HTERT RPE-1 (cell line): ENCODE results near the gene ISG15.

Source experiments
- in situ Hi-C: fragments of 300-500 bp; cut with MboI; formaldehyde crosslinking; loops from 4 replicates; pipeline ENCODE4 v1.14.3; 2020; ENCODE audit warnings: low sequenced_read_pairs

The ISG15 gene

GRCh38 chr1:1058921-1059493 lies 45.7 kb downstream of the ISG15 start:
- in situ Hi-C loops = no loop called here

DNA sequence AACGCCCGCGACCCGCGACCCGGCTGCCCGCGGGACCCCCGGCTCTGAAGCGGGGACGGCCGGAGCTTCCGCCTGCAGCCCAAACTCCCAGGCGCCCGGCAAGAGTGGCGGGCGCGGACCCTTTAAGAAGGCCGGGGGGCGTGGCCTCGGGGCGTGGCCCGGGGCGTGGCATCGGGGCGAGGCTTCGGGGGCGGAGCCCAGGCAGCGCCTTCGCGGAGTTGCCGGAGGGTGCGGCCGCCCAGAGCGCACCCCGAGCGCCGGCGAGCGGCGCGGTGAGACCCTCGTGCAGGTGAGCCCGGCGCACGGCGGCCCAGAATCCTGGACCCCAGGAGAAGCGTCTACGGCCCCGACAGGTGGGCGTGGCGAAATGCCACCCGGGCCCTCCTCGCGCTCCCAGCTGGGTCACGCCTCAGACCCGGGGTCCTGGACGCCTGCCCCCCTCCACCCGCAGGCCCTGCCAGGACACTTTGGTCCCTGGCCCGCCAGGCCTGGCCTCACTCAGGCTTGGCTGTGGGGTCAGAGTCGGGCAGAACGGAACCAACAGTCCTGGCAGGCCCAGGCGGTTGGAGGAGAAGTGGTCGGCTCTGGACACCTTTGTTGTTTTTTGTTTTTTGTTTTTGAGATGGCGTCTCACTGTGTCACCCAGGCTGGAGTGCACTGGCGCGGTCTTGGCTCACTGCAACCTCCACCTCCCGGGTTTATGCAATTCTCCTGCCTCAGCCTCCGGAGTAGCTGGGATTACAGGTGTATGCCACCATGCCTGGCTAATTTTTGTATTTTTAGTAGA lies 46.4 kb downstream of the ISG15 start:
- in situ Hi-C loops = no loop called here

- in situ Hi-C loops = no loop called here
Measured at GRCh38 chr1:1060281-1061000, 47.1 kb downstream of the ISG15 start.

DNA sequence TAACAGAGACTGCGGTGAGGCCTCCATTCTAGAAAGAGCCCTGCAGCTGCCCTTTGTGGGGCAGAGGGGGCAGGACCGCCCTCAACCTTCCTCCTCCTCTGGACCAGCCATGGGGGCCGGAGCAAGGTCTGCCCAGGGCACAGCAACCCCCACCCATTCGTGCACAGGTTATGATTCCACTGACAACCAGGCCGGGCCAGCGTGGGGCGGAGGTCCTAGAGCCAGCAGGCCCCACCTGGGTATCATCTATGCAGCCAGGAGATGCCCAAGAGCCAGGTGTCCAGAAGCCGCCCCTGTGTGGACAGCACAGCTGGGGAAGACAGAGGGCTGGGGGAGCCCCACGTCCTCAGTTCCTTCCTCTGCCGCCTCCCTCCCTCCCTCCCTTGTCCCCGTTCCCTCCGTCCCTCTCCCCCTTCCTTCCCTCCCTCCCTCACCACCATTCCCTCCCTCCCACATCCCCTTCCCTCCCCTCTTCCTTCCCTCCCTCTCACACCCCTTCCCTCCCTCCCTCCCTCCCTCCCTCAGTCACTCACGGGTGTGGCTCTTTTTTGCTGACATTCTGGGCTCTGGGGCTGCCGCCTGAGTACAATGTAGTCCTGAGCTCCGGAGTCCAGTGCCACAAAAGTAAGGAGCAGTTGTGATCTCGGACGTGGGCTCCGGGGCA lies 48.5 kb downstream of the ISG15 start:
- in situ Hi-C loops = no loop called here

GRCh38 chr1:1062348-1063163 lies 49.3 kb downstream of the ISG15 start:
- in situ Hi-C loops = no loop called here

DNA sequence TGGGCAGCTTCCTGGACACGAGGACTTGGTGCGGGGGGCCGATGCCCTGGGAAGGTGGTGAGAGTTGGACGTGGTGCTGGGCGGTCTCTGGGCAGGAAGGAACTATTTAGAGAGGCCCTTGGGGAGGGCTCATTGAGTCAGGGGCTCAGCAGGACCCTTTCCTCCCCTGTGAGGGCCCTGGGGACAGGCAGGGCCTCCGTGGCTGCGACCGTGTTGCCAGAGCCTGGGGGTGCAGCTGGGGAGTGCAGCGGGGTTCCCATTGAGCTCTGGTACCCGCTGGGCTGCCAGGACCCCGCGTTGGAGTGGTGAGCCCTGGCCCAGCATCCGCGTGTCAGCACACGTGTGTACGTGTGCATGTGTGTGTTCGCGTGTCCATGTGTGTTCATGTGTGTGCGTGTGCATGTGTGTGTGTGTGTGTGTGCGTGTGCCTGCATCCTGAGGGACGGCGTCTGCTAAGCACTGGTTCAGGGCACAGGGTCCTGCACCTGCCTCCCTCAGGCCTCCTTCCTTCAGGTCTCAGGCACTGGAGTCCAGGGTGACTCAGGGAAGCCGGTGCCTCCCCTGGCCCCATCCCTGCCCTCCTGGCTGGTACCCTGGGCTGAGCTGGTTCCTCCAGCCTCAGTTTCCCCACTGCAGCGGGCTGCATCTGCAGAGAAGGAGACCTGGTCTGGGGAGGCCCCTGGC lies 50.1 kb downstream of the ISG15 start:
- in situ Hi-C loops = no loop called here
